MM.1S (cell line): ENCODE results near the gene CD109.
A peak's percentile ranks its signal among the peaks of the same experiment; 100 is the strongest.

Experiments
- DNase-seq: peaks from one replicate; pipeline ENCODE4 v3.0.0-alpha.2; 2015
- H2AFZ ChIP-seq: fragments of 300-600 bp; sonication (generic); 2 replicates; pipeline ENCODE4 v1.6.0; 2016; ENCODE audit warnings: antibody characterized with exemption, low read length
- H3F3A ChIP-seq: fragments of 300-600 bp; sonication (generic); 2 replicates; pipeline ENCODE4 v1.6.1; 2016; ENCODE audit warnings: mild to moderate bottlenecking, antibody characterized with exemption, low read length, moderate library complexity, mixed read lengths; ENCODE audit not compliant: insufficient read depth
- H3K27ac ChIP-seq: fragments of 300-600 bp; sonication (generic); 2 replicates; pipeline ENCODE4 v1.5.1; 2016; ENCODE audit warnings: mild to moderate bottlenecking, low read length
- H3K27me3 ChIP-seq: fragments of 300-600 bp; sonication (generic); replicated peaks from 2 replicates; pipeline ENCODE4 v1.6.0; 2016; ENCODE audit warnings: low read length; ENCODE audit not compliant: insufficient read depth
- H3K36me3 ChIP-seq: fragments of 300-600 bp; sonication (generic); replicated peaks from 2 replicates; pipeline ENCODE4 v1.6.1; 2016; ENCODE audit warnings: mild to moderate bottlenecking, low read length, mixed read lengths; ENCODE audit not compliant: insufficient read depth
- H3K4me1 ChIP-seq: fragments of 300-600 bp; sonication (generic); 2 replicates; pipeline ENCODE4 v1.6.1; 2016; ENCODE audit warnings: low read length, mixed read lengths
- H3K4me2 ChIP-seq: fragments of 300-600 bp; sonication (generic); 2 replicates; pipeline ENCODE4 v1.6.0; 2016; ENCODE audit warnings: low read depth, low read length
- H3K4me3 ChIP-seq: fragments of 300-600 bp; sonication (generic); 2 replicates; pipeline ENCODE4 v1.5.1; 2016; ENCODE audit warnings: low read length, mixed read lengths
- H3K79me2 ChIP-seq: fragments of 300-600 bp; sonication (generic); 2 replicates; pipeline ENCODE4 v1.6.1; 2016; ENCODE audit warnings: mixed run types, low read length, mixed read lengths
- H3K9ac ChIP-seq: fragments of 300-600 bp; sonication (generic); 2 replicates; pipeline ENCODE4 v1.6.1; 2016; ENCODE audit warnings: low read length, mixed read lengths
- H3K9me2 ChIP-seq: fragments of 300-600 bp; sonication (generic); replicated peaks from 2 replicates; pipeline ENCODE4 v1.6.1; 2016; ENCODE audit warnings: mild to moderate bottlenecking, low read length, mixed read lengths; ENCODE audit not compliant: insufficient read depth
- H3K9me3 ChIP-seq: fragments of 300-600 bp; sonication (generic); replicated peaks from 2 replicates; pipeline ENCODE4 v1.6.1; 2016; ENCODE audit warnings: mild to moderate bottlenecking, low read length, mixed read lengths; ENCODE audit not compliant: insufficient read depth
- H4K20me1 ChIP-seq: fragments of 300-600 bp; sonication (generic); 2 replicates; pipeline ENCODE4 v1.6.1; 2016; ENCODE audit warnings: mild to moderate bottlenecking, low read length, moderate library complexity, mixed read lengths; ENCODE audit not compliant: insufficient read depth
- EZH2 ChIP-seq: fragments of 300-600 bp; sonication (generic); optimal IDR thresholded peaks from 2 replicates; pipeline ENCODE3; 2017; ENCODE audit warnings: low read depth, mild to moderate bottlenecking, antibody characterized with exemption, low read length, mixed read lengths
- EZH2phosphoT487 ChIP-seq: fragments of 300-600 bp; sonication (generic); IDR thresholded peaks from 2 replicates; pipeline ENCODE4 v1.6.1; 2018; ENCODE audit warnings: antibody characterized with exemption, low read length
- TF ChIP-seq, protein P1 (sequence below): fragments of 300-600 bp; sonication (generic); IDR thresholded peaks from 2 replicates; pipeline ENCODE4 v1.5.1; 2016; ENCODE audit warnings: antibody characterized with exemption, low read length, mixed read lengths

The CD109 gene

DNA sequence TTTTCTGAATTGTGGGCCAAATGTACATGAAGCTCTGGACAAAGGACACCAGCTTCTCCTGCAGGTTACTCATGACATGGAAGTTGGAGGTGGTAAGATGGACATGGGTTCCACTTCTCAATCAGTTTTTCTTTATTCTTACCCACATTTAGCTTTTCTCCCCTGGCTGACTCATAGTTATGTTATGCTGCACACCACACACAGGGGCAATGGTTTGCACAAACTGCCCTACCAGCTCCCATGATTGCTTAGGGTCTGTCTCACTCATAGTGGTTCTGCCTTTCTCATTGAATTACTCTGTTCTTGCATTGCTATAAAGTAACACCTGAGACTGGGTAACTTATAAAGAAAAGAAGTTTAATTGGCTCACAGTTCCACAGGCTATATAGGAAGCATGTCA is 4.5 kb upstream of the CD109 start:
- peaks cover 16% of the 10 kb centered on the region for H3K4me1 ChIP-seq
- no peaks in the 10 kb centered on the region for H3K27me3 ChIP-seq
- no peaks in the 10 kb centered on the region for H3K79me2 ChIP-seq
- H3K36me3 ChIP-seq: no peaks in the 10 kb centered on the region
- H3F3A ChIP-seq: no peaks in the 10 kb centered on the region
- no peaks in the 10 kb centered on the region for H3K9me2 ChIP-seq
- H3K27ac ChIP-seq: no peak overlapping the region
- H2AFZ ChIP-seq: no peak overlapping the region
- no peak overlapping the region for H3K4me3 ChIP-seq
- no peak overlapping the region for H3K9ac ChIP-seq
- no peak for DNase-seq
- no peaks in the 10 kb centered on the region for H3K9me3 ChIP-seq
- H4K20me1 ChIP-seq: no peaks in the 10 kb centered on the region
- no peak for TF ChIP-seq EZH2phosphoT487
- no peak for TF ChIP-seq EZH2
- TF ChIP-seq, protein P1, sequence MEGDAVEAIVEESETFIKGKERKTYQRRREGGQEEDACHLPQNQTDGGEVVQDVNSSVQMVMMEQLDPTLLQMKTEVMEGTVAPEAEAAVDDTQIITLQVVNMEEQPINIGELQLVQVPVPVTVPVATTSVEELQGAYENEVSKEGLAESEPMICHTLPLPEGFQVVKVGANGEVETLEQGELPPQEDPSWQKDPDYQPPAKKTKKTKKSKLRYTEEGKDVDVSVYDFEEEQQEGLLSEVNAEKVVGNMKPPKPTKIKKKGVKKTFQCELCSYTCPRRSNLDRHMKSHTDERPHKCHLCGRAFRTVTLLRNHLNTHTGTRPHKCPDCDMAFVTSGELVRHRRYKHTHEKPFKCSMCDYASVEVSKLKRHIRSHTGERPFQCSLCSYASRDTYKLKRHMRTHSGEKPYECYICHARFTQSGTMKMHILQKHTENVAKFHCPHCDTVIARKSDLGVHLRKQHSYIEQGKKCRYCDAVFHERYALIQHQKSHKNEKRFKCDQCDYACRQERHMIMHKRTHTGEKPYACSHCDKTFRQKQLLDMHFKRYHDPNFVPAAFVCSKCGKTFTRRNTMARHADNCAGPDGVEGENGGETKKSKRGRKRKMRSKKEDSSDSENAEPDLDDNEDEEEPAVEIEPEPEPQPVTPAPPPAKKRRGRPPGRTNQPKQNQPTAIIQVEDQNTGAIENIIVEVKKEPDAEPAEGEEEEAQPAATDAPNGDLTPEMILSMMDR: no peak
- H3K4me2 ChIP-seq: no peak overlapping the region

DNA sequence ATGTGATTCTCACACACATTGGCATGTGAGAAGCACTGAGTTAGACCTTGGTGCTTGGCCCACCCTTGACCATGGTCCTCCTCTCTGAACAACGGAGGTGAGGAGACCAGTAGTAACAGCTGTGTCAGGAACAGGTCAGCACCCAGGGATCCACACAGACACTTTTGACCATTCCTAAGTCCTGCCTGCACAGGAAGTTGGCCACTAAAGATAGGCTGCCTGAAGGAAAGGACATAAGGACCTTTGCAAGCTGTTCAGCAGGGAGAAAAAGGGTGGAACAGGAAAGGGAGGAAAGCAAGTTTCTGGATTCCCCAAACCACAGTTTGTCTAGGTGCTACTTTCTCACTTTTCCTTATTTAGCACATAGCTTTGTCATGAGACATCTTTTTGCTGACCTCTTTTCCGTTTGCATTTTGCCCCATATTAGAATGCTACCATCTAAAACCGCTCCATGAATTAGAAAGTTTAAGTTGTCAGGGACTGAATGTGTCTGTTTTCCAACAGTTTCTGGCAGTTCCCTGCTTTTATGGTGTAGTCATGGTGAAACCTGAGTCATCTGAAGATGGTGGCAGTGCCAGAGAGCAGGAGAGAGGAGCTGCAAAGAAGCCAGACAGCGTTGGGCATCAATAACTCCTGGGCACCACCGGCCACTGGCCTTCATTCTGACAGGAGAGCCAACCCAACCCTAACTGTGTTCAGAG is 1.1 kb upstream of the CD109 start:
- no peak for DNase-seq

DNA sequence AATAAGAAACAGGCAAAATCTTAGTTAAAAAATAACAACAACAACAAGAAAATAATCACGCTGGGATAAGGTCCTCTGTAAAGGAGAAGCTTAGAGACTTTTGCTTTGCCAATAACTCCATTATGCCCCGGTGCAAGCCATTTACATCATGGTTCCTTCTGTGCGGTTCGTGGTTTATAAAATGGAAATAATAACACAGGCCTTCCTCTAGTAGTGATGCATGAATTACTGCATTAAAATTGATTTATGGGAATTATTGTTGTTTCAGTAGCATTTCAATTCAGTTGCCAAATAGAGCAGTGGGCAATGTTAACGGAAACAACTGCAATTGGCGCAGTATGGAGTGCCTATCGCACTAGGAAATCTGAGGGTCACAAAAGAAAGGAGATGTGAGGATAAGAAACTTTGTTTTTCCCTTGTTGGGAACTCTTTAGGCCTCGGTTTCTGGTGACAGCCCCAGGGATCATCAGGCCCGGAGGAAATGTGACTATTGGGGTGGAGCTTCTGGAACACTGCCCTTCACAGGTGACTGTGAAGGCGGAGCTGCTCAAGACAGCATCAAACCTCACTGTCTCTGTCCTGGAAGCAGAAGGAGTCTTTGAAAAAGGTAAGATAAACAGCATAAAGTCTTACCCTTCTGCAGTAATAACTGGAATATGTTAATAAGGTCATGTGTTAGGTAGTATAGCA is 1.1 kb downstream of the CD109 start:
- DNase-seq: no peak
- Histone ChIP-seq H3K79me2 (no peaks in the 10 kb centered on the region), H3K27ac (no peak overlapping the region), H3K4me3 (no peak overlapping the region), H3K27me3 (no peaks in the 10 kb centered on the region), H3K9ac (no peak overlapping the region), H4K20me1 (no peaks in the 10 kb centered on the region), H3K36me3 (no peaks in the 10 kb centered on the region), H3F3A (no peaks in the 10 kb centered on the region), H3K9me2 (no peaks in the 10 kb centered on the region), H3K4me1 (peaks cover 16% of the 10 kb centered on the region), H2AFZ (no peak overlapping the region), H3K4me2 (0 out of 2 replicates have a peak overlapping the region, but pooled peaks have one; percentile 69), H3K9me3 (no peaks in the 10 kb centered on the region)
- TF ChIP-seq, protein P1: no peak
- no peak for TF ChIP-seq EZH2phosphoT487
- no peak for TF ChIP-seq EZH2

More for the DNA sequence above, 1.1 kb upstream of the CD109 start:
- no peaks in the 10 kb centered on the region for H3K9me3 ChIP-seq
- no peak overlapping the region for H3K9ac ChIP-seq
- peak overlapping the region; percentile 69 for H3K4me2 ChIP-seq
- no peaks in the 10 kb centered on the region for H3K79me2 ChIP-seq
- peaks cover 16% of the 10 kb centered on the region for H3K4me1 ChIP-seq
- no peaks in the 10 kb centered on the region for H3K9me2 ChIP-seq
- H3K27ac ChIP-seq: peak overlapping the region; percentile 0; the same call in 1 of the 2 replicates
- no peaks in the 10 kb centered on the region for H4K20me1 ChIP-seq
- 0 out of 2 replicates have a peak overlapping the region, but pooled peaks have one; percentile 4 for H3K4me3 ChIP-seq
- H3F3A ChIP-seq: no peaks in the 10 kb centered on the region
- H3K27me3 ChIP-seq: no peaks in the 10 kb centered on the region
- TF ChIP-seq EZH2phosphoT487 (no peak), EZH2 (no peak)
- TF ChIP-seq, protein P1: no peak
- H3K36me3 ChIP-seq: no peaks in the 10 kb centered on the region
- H2AFZ ChIP-seq: peak overlapping the region; percentile 71
